Kidney epithelial cell (primary cell): ENCODE measurements around the gene COL28A1. TPM values are rescaled to one million over a fixed set of nuclear protein-coding genes. Genes with fewer than 3 reads are reported as not detected.
A peak's percentile ranks its signal among the peaks of the same experiment; 100 is the strongest.

Experiments
- DNase-seq: peaks from one replicate; pipeline ENCODE4 v3.0.0-alpha.2; 2010; ENCODE audit warnings: low read depth
- H3K27me3 ChIP-seq: 2 replicates; pipeline ENCODE4 v1.6.0; 2011; ENCODE audit warnings: low read length; ENCODE audit not compliant: control insufficient read depth, insufficient read depth
- H3K36me3 ChIP-seq: 2 replicates; pipeline ENCODE4 v1.5.1; 2011; ENCODE audit warnings: low read length; ENCODE audit not compliant: control insufficient read depth, insufficient read depth
- H3K4me3 ChIP-seq: 2 replicates; pipeline ENCODE4 v1.5.1; 2011; ENCODE audit warnings: low read depth, mild to moderate bottlenecking, control low read depth, low read length
- CTCF ChIP-seq: IDR thresholded peaks from 2 replicates; pipeline ENCODE4 v1.5.1; 2011; ENCODE audit warnings: mild to moderate bottlenecking, moderate library complexity, low read length, control low read depth, inconsistent platforms; ENCODE audit not compliant: insufficient read depth, poor library complexity, severe bottlenecking
- total RNA-seq: library from RNA; depleted of rRNA; stranded (reverse); fragments of >200 nt; gene quantifications from 2 replicates; pipeline ENCODE4 v1.2.3, GENCODE V29; 2015

The COL28A1 gene
- total RNA-seq, 1 donor from 2014 or later = 0.21 TPM

GRCh38 chr7:7557252-7557651, 21.6 kb upstream of the COL28A1 start:
- no peak overlapping the region for H3K4me3 ChIP-seq
- TF ChIP-seq CTCF = no peak
- no peaks in the 10 kb centered on the region for H3K36me3 ChIP-seq
- no peaks in the 10 kb centered on the region for H3K27me3 ChIP-seq
- no peak for DNase-seq

- no peak for DNase-seq
- no peak overlapping the region for H3K4me3 ChIP-seq
- H3K27me3 ChIP-seq = no peaks in the 10 kb centered on the region
- H3K36me3 ChIP-seq = no peaks in the 10 kb centered on the region
- TF ChIP-seq CTCF = no peak
Observed at GRCh38 chr7:7556852-7557251, 21.2 kb upstream of the COL28A1 start.

GRCh38 chr7:7554649-7555575, 19.2 kb upstream of the COL28A1 start:
- no peaks in the 10 kb centered on the region for H3K27me3 ChIP-seq
- no peaks in the 10 kb centered on the region for H3K36me3 ChIP-seq
- no peak for TF ChIP-seq CTCF
- DNase-seq = no peak
- H3K4me3 ChIP-seq = no peak overlapping the region

DNA sequence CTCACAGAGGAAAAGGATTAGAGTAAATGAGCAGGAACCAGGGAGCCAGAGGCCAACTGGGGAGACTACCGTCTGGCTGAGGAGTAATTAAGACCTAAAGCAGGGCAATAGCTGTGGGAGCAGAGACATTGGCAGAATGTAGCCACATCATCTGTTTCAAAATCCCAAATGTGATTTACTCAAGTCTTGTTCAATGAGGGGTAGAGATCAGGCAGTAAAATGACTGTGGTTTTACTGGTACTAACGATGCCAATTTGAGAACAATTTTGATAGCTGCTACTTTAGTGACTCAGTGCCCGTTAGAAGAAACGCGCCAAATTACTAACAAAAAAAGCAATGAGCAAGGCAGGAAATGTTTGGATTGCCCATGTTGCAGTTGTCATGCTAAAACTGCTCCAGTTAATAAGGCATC, 18.4 kb upstream of the COL28A1 start:
- no peaks in the 10 kb centered on the region for H3K36me3 ChIP-seq
- no peak overlapping the region for H3K4me3 ChIP-seq
- H3K27me3 ChIP-seq = no peaks in the 10 kb centered on the region
- DNase-seq = peak; percentile 64
- TF ChIP-seq CTCF = no peak

DNA sequence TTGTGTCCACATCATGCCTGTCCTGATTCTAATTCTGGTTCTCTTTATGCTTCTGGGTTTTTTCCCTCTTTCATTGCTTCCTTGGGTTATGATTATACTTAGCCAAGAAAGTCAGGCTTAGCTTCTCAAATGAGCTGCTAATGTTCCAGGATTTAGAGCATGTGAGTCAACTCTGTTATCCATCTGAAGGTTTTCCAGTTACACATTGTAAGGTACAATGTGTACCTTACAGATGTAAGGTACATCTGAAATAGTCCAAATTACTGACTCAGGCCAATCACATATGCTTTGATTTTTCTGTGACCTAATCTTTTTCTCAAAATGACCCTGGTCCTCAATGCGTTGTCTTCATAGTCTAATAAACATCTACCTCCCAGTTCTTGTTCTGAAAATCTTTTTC, 17.7 kb upstream of the COL28A1 start:
- TF ChIP-seq CTCF = no peak
- no peak overlapping the region for H3K4me3 ChIP-seq
- DNase-seq = no peak

More for the DNA sequence above, 17.7 kb upstream of the COL28A1 start:
- H3K36me3 ChIP-seq = no peaks in the 10 kb centered on the region
- H3K27me3 ChIP-seq = no peaks in the 10 kb centered on the region
